MM.1S (cell line): ENCODE data around the gene EPHB6.
A peak's percentile ranks its signal among the peaks of the same experiment; 100 is the strongest.

ENCODE experiments used
- DNase-seq: peaks from one replicate; pipeline ENCODE4 v3.0.0-alpha.2; 2015
- H2AFZ ChIP-seq: fragments of 300-600 bp; sonication (generic); 2 replicates; pipeline ENCODE4 v1.6.0; 2016; ENCODE audit warnings: antibody characterized with exemption, low read length
- H3F3A ChIP-seq: fragments of 300-600 bp; sonication (generic); 2 replicates; pipeline ENCODE4 v1.6.1; 2016; ENCODE audit warnings: mild to moderate bottlenecking, antibody characterized with exemption, low read length, moderate library complexity, mixed read lengths; ENCODE audit not compliant: insufficient read depth
- H3K27ac ChIP-seq: fragments of 300-600 bp; sonication (generic); 2 replicates; pipeline ENCODE4 v1.5.1; 2016; ENCODE audit warnings: mild to moderate bottlenecking, low read length
- H3K27me3 ChIP-seq: fragments of 300-600 bp; sonication (generic); replicated peaks from 2 replicates; pipeline ENCODE4 v1.6.0; 2016; ENCODE audit warnings: low read length; ENCODE audit not compliant: insufficient read depth
- H3K36me3 ChIP-seq: fragments of 300-600 bp; sonication (generic); replicated peaks from 2 replicates; pipeline ENCODE4 v1.6.1; 2016; ENCODE audit warnings: mild to moderate bottlenecking, low read length, mixed read lengths; ENCODE audit not compliant: insufficient read depth
- H3K4me1 ChIP-seq: fragments of 300-600 bp; sonication (generic); 2 replicates; pipeline ENCODE4 v1.6.1; 2016; ENCODE audit warnings: low read length, mixed read lengths
- H3K4me2 ChIP-seq: fragments of 300-600 bp; sonication (generic); 2 replicates; pipeline ENCODE4 v1.6.0; 2016; ENCODE audit warnings: low read depth, low read length
- H3K4me3 ChIP-seq: fragments of 300-600 bp; sonication (generic); 2 replicates; pipeline ENCODE4 v1.5.1; 2016; ENCODE audit warnings: low read length, mixed read lengths
- H3K79me2 ChIP-seq: fragments of 300-600 bp; sonication (generic); 2 replicates; pipeline ENCODE4 v1.6.1; 2016; ENCODE audit warnings: mixed run types, low read length, mixed read lengths
- H3K9ac ChIP-seq: fragments of 300-600 bp; sonication (generic); 2 replicates; pipeline ENCODE4 v1.6.1; 2016; ENCODE audit warnings: low read length, mixed read lengths
- H3K9me2 ChIP-seq: fragments of 300-600 bp; sonication (generic); replicated peaks from 2 replicates; pipeline ENCODE4 v1.6.1; 2016; ENCODE audit warnings: mild to moderate bottlenecking, low read length, mixed read lengths; ENCODE audit not compliant: insufficient read depth
- H3K9me3 ChIP-seq: fragments of 300-600 bp; sonication (generic); replicated peaks from 2 replicates; pipeline ENCODE4 v1.6.1; 2016; ENCODE audit warnings: mild to moderate bottlenecking, low read length, mixed read lengths; ENCODE audit not compliant: insufficient read depth
- H4K20me1 ChIP-seq: fragments of 300-600 bp; sonication (generic); 2 replicates; pipeline ENCODE4 v1.6.1; 2016; ENCODE audit warnings: mild to moderate bottlenecking, low read length, moderate library complexity, mixed read lengths; ENCODE audit not compliant: insufficient read depth
- EZH2 ChIP-seq: fragments of 300-600 bp; sonication (generic); optimal IDR thresholded peaks from 2 replicates; pipeline ENCODE3; 2017; ENCODE audit warnings: low read depth, mild to moderate bottlenecking, antibody characterized with exemption, low read length, mixed read lengths
- EZH2phosphoT487 ChIP-seq: fragments of 300-600 bp; sonication (generic); IDR thresholded peaks from 2 replicates; pipeline ENCODE4 v1.6.1; 2018; ENCODE audit warnings: antibody characterized with exemption, low read length
- TF ChIP-seq, protein P1 (sequence below): fragments of 300-600 bp; sonication (generic); IDR thresholded peaks from 2 replicates; pipeline ENCODE4 v1.5.1; 2016; ENCODE audit warnings: antibody characterized with exemption, low read length, mixed read lengths

The EPHB6 gene

DNA sequence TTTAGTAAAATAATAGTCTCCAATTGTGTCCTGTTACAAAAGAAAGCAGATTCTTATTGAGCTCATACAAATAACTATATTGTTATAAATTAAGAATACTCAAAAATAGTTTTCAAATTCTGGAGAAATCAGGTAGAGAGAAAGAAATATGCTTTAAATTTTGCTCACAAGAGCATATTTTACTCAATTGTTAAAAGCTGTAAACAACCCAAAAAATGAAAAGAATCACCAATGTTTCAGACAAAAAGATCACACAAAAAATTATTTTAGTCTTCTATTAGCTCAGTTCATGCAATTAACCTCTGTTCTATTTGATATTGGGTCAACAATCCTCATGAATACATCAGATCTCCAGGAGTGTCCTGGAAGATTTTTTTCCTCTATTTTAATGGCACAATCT, 49.3 kb downstream of the EPHB6 start:
- no peak for DNase-seq
- Histone ChIP-seq H3K27ac (no peak overlapping the region), H3K9me2 (no peaks in the 10 kb centered on the region)

DNA sequence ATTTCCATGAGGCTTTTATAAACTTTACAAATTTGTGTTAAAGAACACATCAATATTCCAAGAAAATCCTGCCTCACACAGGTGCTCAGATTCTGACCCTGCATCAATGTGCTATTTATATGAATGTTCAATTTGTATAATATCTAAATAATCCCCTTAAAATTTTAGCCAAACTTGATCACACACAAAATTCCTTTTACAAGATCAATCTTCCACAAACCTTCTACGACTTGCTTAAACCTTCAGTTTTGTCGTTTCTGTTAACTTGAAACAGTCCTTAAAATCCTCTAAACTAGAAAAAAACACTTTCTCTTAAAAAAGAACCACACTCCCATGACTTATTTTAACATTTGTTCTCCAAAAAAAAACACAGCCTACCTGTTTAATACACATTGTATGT, 50.9 kb downstream of the EPHB6 start:
- no peak overlapping the region for H2AFZ ChIP-seq
- no peak overlapping the region for H3K4me2 ChIP-seq
- H4K20me1 ChIP-seq, result no peaks in the 10 kb centered on the region
- H3K9ac ChIP-seq, result no peak overlapping the region
- no peaks in the 10 kb centered on the region for H3K9me2 ChIP-seq
- H3K27me3 ChIP-seq, result no peaks in the 10 kb centered on the region
- no peaks in the 10 kb centered on the region for H3K79me2 ChIP-seq
- H3K4me3 ChIP-seq, result no peak overlapping the region
- H3K9me3 ChIP-seq, result no peaks in the 10 kb centered on the region
- H3F3A ChIP-seq, result no peaks in the 10 kb centered on the region
- no peak for DNase-seq
- 0 out of 2 replicates have a peak, but pooled peaks cover 8% of the 10 kb centered on the region for H3K4me1 ChIP-seq
- no peaks in the 10 kb centered on the region for H3K36me3 ChIP-seq
- H3K27ac ChIP-seq, result no peak overlapping the region
- no peak for TF ChIP-seq EZH2
- TF ChIP-seq, protein P1, sequence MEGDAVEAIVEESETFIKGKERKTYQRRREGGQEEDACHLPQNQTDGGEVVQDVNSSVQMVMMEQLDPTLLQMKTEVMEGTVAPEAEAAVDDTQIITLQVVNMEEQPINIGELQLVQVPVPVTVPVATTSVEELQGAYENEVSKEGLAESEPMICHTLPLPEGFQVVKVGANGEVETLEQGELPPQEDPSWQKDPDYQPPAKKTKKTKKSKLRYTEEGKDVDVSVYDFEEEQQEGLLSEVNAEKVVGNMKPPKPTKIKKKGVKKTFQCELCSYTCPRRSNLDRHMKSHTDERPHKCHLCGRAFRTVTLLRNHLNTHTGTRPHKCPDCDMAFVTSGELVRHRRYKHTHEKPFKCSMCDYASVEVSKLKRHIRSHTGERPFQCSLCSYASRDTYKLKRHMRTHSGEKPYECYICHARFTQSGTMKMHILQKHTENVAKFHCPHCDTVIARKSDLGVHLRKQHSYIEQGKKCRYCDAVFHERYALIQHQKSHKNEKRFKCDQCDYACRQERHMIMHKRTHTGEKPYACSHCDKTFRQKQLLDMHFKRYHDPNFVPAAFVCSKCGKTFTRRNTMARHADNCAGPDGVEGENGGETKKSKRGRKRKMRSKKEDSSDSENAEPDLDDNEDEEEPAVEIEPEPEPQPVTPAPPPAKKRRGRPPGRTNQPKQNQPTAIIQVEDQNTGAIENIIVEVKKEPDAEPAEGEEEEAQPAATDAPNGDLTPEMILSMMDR, result no peak

More for the DNA sequence above, 49.3 kb downstream of the EPHB6 start:
- no peak overlapping the region for H2AFZ ChIP-seq
- H3K27me3 ChIP-seq, result no peaks in the 10 kb centered on the region
- no peaks in the 10 kb centered on the region for H3F3A ChIP-seq
- H3K9ac ChIP-seq, result no peak overlapping the region
- H3K79me2 ChIP-seq, result no peaks in the 10 kb centered on the region
- 0 out of 2 replicates have a peak, but pooled peaks cover 8% of the 10 kb centered on the region for H3K4me1 ChIP-seq
- no peaks in the 10 kb centered on the region for H3K36me3 ChIP-seq
- TF ChIP-seq EZH2phosphoT487 (no peak), EZH2 (no peak)
- TF ChIP-seq, protein P1, result no peak
- H3K4me3 ChIP-seq, result no peak overlapping the region
- H3K4me2 ChIP-seq, result no peak overlapping the region
- no peaks in the 10 kb centered on the region for H3K9me3 ChIP-seq
- H4K20me1 ChIP-seq, result no peaks in the 10 kb centered on the region

DNA sequence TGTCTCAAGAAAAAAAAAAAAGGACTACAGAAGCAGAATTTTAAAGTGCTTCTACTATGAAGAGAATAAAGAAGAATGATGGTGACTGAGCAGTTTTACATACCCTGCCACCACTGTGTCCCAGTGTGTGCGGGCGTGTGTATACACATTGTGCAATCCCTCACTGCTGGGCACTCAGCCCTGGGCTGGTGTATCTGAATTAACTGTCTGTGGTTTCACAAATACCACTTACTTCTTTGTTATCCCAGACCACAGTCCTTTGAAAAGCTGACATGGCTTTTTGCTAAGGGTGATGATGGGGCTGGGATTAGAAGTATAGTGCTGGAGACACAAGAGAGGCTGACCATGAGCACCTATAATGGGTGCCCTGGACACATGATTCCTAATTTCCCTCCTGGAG, 51.8 kb downstream of the EPHB6 start:
- H3K27me3 ChIP-seq, result no peaks in the 10 kb centered on the region
- no peaks in the 10 kb centered on the region for H3F3A ChIP-seq
- no peaks in the 10 kb centered on the region for H3K9me3 ChIP-seq
- TF ChIP-seq EZH2phosphoT487, result no peak
- TF ChIP-seq, protein P1, result no peak
- TF ChIP-seq EZH2, result no peak
- no peaks in the 10 kb centered on the region for H3K36me3 ChIP-seq
- H3K9me2 ChIP-seq, result no peaks in the 10 kb centered on the region
- H3K27ac ChIP-seq, result no peak overlapping the region
- H4K20me1 ChIP-seq, result no peaks in the 10 kb centered on the region
- no peaks in the 10 kb centered on the region for H3K79me2 ChIP-seq
- peak; percentile 74 for DNase-seq
- 0 out of 2 replicates have a peak, but pooled peaks cover 8% of the 10 kb centered on the region for H3K4me1 ChIP-seq
- H3K9ac ChIP-seq, result no peak overlapping the region
- no peak overlapping the region for H2AFZ ChIP-seq
- no peak overlapping the region for H3K4me3 ChIP-seq
- no peak overlapping the region for H3K4me2 ChIP-seq
